Body of pancreas (tissue), 4 donors: Measurements from ENCODE around the gene RAET1L. TPM values are rescaled to one million over a fixed set of nuclear protein-coding genes. Genes with fewer than 3 reads are reported as not detected.

Source experiments
- ATAC-seq: fragments of 150-250 bp; one replicate; pipeline ENCODE4 v1.9.1; 2016
- DNase-seq, 4 donors: peaks; one replicate each; pipeline ENCODE4 v3.0.0-alpha.2; 2019
- H3K27ac ChIP-seq, 4 donors: fragments of 200-600 bp; sonication (generic); 1 replicate in 3 of 4; 2 replicates in 1 of 4; pipeline versions ENCODE4 v1.5.1 to v1.6.1; 2016 to 2019; ENCODE audit warnings: mild to moderate bottlenecking in 1 of 4, mixed read lengths in 1 of 4, moderate library complexity in 1 of 4
- H3K27me3 ChIP-seq, 2 donors: fragments of 200-600 bp; sonication (generic); one replicate each; pipeline ENCODE4 v1.6.0; 2016; ENCODE audit warnings: mild to moderate bottlenecking in 1 of 2
- H3K36me3 ChIP-seq, 2 donors: fragments of 200-600 bp; sonication (generic); replicated peaks in 1 of 2; 2 replicates each; pipeline ENCODE4 v1.5.1; 2016; ENCODE audit warnings: low read depth in 2 of 2; ENCODE audit not compliant: insufficient read depth in 1 of 2
- H3K4me1 ChIP-seq: fragments of 200-600 bp; sonication (generic); one replicate; pipeline ENCODE4 v1.6.0; 2016
- H3K4me3 ChIP-seq, 2 donors: fragments of 200-600 bp; sonication (generic); 1 replicate in 1 of 2; 2 replicates in 1 of 2; pipeline ENCODE4 v1.5.1; 2016 to 2019
- H3K9me3 ChIP-seq, 3 donors: fragments of 200-600 bp; sonication (generic); 1 replicate in 2 of 3; 2 replicates in 1 of 3; pipeline ENCODE4 v1.5.1; 2016
- CTCF ChIP-seq, 7 experiments: fragments of 450-650 bp in 4 of 7; fragments of 200-600 bp in 3 of 7; sonication (generic) in 3 of 7; IDR thresholded peaks; one replicate each; pipeline ENCODE4 v1.5.1; 2016 to 2019; ENCODE audit warnings: antibody characterized with exemption in 7 of 7
- POLR2A ChIP-seq, 3 donors: fragments of 450-650 bp; IDR thresholded peaks; one replicate each; pipeline ENCODE4 v1.6.1; 2016; ENCODE audit warnings: antibody characterized with exemption in 3 of 3, mild to moderate bottlenecking in 2 of 3
- WGBS, 2 donors: methylation state at CpG; one replicate each; pipeline ENCODE4 v1.1.5; 2017; 5-methylcytosine and 5-hydroxymethylcytosine counted together
- intact Hi-C: fragments of 100-400 bp; cut with DNase I; formaldehyde crosslinking; loops from one replicate; pipeline ENCODE4 v1.15.1; 2023
- total RNA-seq, 2 donors: library from RNA; depleted of rRNA; stranded (reverse); fragments of >200 nt; gene quantifications; one replicate each; pipeline ENCODE4 v1.1.0, GENCODE V29; 2016

RAET1L gene
- total RNA-seq, 2 donors from 2014 or later = not detected

GRCh38 chr6:149990212-149990660 lies 35.1 kb downstream of the RAET1L start:
- TF ChIP-seq POLR2A (IDR thresholded peaks at IDR 0.05) (no peak), CTCF (IDR thresholded peaks at IDR 0.05) (no peak)
- ATAC-seq = peak; percentile 49

GRCh38 chr6:149988550-149989346 lies 36.6 kb downstream of the RAET1L start:
- TF ChIP-seq POLR2A (IDR thresholded peaks at IDR 0.05) = no peak
- TF ChIP-seq CTCF (IDR thresholded peaks at IDR 0.05) = no peak
- peaks cover 0 to 53% of the 10 kb centered on the region in 2 donors for H3K27me3 ChIP-seq
- intact Hi-C loops = no loop called here
- H3K4me3 ChIP-seq = no peak overlapping the region
- no peaks in the 10 kb centered on the region for H3K36me3 ChIP-seq
- ATAC-seq = peak; percentile 24
- H3K4me1 ChIP-seq = peaks cover 28% of the 10 kb centered on the region
- no peak overlapping the region for H3K27ac ChIP-seq
- H3K9me3 ChIP-seq = no peaks in the 10 kb centered on the region
- WGBS, 2 donors = 9 to 12% methylated on average over 17 of the region's 17 CpGs
- DNase-seq = peak in 3 of 4 donors; percentile 38 to 64 (median 61)

More at GRCh38 chr6:149990212-149990660, 35.1 kb downstream of the RAET1L start:
- no peak for DNase-seq
- WGBS, 2 donors = 1% methylated on average over 29 to 32 of the region's 32 CpGs
- no peaks in the 10 kb centered on the region for H3K36me3 ChIP-seq
- no peaks in the 10 kb centered on the region for H3K9me3 ChIP-seq
- no peak overlapping the region for H3K4me3 ChIP-seq
- peaks cover 0 to 47% of the 10 kb centered on the region in 2 donors for H3K27me3 ChIP-seq
- H3K4me1 ChIP-seq = peaks cover 28% of the 10 kb centered on the region
- H3K27ac ChIP-seq = no peak overlapping the region
- intact Hi-C loops = no loop called here

GRCh38 chr6:149987602-149988107 lies 37.7 kb downstream of the RAET1L start:
- intact Hi-C loops = no loop called here
- H3K27ac ChIP-seq = no peak overlapping the region
- 41 to 61% methylated on average over 2 of the region's 2 CpGs for WGBS, 2 donors
- no peak overlapping the region for H3K4me3 ChIP-seq
- no peak for DNase-seq
- H3K9me3 ChIP-seq = no peaks in the 10 kb centered on the region
- ATAC-seq = no peak
- TF ChIP-seq POLR2A (IDR thresholded peaks at IDR 0.05) (no peak), CTCF (IDR thresholded peaks at IDR 0.05) (no peak)
- H3K4me1 ChIP-seq = peaks cover 28% of the 10 kb centered on the region
- H3K36me3 ChIP-seq = no peaks in the 10 kb centered on the region
- H3K27me3 ChIP-seq = peaks cover 0 to 51% of the 10 kb centered on the region in 2 donors

GRCh38 chr6:149985481-149985937 lies 39.8 kb downstream of the RAET1L start:
- H3K9me3 ChIP-seq = no peaks in the 10 kb centered on the region
- no peak for DNase-seq
- H3K4me1 ChIP-seq = peaks cover 17% of the 10 kb centered on the region
- WGBS, 2 donors = 37 to 67% methylated on average over 1 to 5 of the region's 5 CpGs
- H3K27me3 ChIP-seq = peaks cover 0 to 30% of the 10 kb centered on the region in 2 donors
- intact Hi-C loops = no loop called here
- no peak for ATAC-seq
- H3K4me3 ChIP-seq = no peak overlapping the region
- TF ChIP-seq CTCF (IDR thresholded peaks at IDR 0.05) (no peak), POLR2A (IDR thresholded peaks at IDR 0.05) (no peak)
- H3K36me3 ChIP-seq = no peaks in the 10 kb centered on the region
- H3K27ac ChIP-seq = no peak overlapping the region
